ENCODE measurements around the gene UPK3A. TPM values are rescaled to one million over a fixed set of nuclear protein-coding genes. Genes with fewer than 3 reads are reported as not detected.

UPK3A gene
- total and polyA plus RNA-seq, 10 of the 15 experiments (the other 5 are each of a cell fraction or from before 2014, with no cell fraction given) = not detected

- Histone ChIP-seq H3K9ac (ENCODE audit: control insufficient read depth, insufficient read depth, low read length) (no peak overlapping the region), H3K9me3 (replicated peaks; ENCODE audit: control insufficient read depth, insufficient read depth, low read length) (no peaks in the 10 kb centered on the region; the same call in 2 of the 3 replicates), H3K4me2 (ENCODE audit: control insufficient read depth, insufficient read depth) (no peak overlapping the region), H3K4me1 (ENCODE audit: control insufficient read depth, insufficient read depth, low read length) (peaks cover 42% of the 10 kb centered on the region), H3K27me3 (replicated peaks in 1 of 2; ENCODE audit: control insufficient read depth in 2 of 2, insufficient read depth in 2 of 2, low read length in 1 of 2) (no peaks in the 10 kb centered on the region), H3K4me3 (no peak overlapping the region), H3K27ac (ENCODE audit: control insufficient read depth, insufficient read depth) (no peak overlapping the region), H2AFZ (ENCODE audit: control insufficient read depth, low read depth, low read length) (no peak overlapping the region), H4K20me1 (ENCODE audit: control insufficient read depth, insufficient read depth) (no peaks in the 10 kb centered on the region), H3K79me2 (ENCODE audit: control insufficient read depth, insufficient read depth, low read length) (no peaks in the 10 kb centered on the region), H3K36me3 (ENCODE audit: control insufficient read depth in 2 of 2, insufficient read depth in 2 of 2, low read length in 1 of 2) (no peaks in the 10 kb centered on the region)
- CTCF ChIA-PET = interaction anchor here (0.6 kb wide), 1 partner anchor 273 kb away, joined by 3 read pairs; no protein-coding TSS in a partner anchor
- no peak for ATAC-seq
- POLR2A ChIA-PET = interaction anchor here (1.1 kb wide), 1 partner anchor 10 kb away, joined by 5 read pairs; no protein-coding TSS in a partner anchor
- no peak for DNase-seq (ENCODE audit: low read depth, low spot score)
- in situ Hi-C loops (cut with MboI) = no loop called here
- FAIRE-seq = no peak
- RAD21 ChIA-PET (ENCODE audit: unreplicated experiment) = no interaction called here
- intact Hi-C loops (cut with micrococcal nuclease; ENCODE audit: unreplicated experiment) = no loop called here
- TF ChIP-seq TCF7 (IDR thresholded peaks at IDR 0.05; ENCODE audit: borderline replicate concordance) = no peak
- TF ChIP-seq YY1 (IDR thresholded peaks at IDR 0.05; ENCODE audit: low read depth, low read length) = peak; percentile 58
- no peak for TF ChIP-seq YBX1 (IDR thresholded peaks at IDR 0.05)
- TF ChIP-seq SP1 (IDR thresholded peaks at IDR 0.05; ENCODE audit: low read depth, low read length) = no peak
- no peak for TF ChIP-seq BACH1 (IDR thresholded peaks at IDR 0.05; ENCODE audit: borderline replicate concordance)
- no peak for TF ChIP-seq PBX3 (IDR thresholded peaks at IDR 0.05; ENCODE audit: insufficient replicate concordance, low read depth, low read length)
- TF ChIP-seq CUX1 (IDR thresholded peaks at IDR 0.05; ENCODE audit: insufficient replicate concordance, low read depth, low read length) = no peak
- BruUV-seq (replicated peaks) = no TSS peak
- 95% methylated on average over 9 of the region's 10 CpGs for WGBS (ENCODE audit: insufficient coverage, insufficient replicate concordance, low lambda C conversion rate, missing lambda C conversion rate)
- SMC1A ChIA-PET (ENCODE audit: uncharacterized antibody, unreplicated experiment) = interaction anchor here (1.1 to 2.0 kb wide), 2 partner anchors 19 to 88 kb away, joined by 3 to 4 read pairs; no protein-coding TSS in a partner anchor
These were observed 31.6 kb upstream of the UPK3A start for GRCh38 chr22:45253039-45253641.
